ENCODE data around the gene NUBP2.

NUBP2 gene

GRCh38 chr16:1759511-1759910 is 23.2 kb upstream of the NUBP2 start:
- no peak for DNase-seq (ENCODE audit: low spot score)

- no peak for DNase-seq (ENCODE audit: low spot score)
Measured at GRCh38 chr16:1760911-1761310, 21.8 kb upstream of the NUBP2 start.

DNA sequence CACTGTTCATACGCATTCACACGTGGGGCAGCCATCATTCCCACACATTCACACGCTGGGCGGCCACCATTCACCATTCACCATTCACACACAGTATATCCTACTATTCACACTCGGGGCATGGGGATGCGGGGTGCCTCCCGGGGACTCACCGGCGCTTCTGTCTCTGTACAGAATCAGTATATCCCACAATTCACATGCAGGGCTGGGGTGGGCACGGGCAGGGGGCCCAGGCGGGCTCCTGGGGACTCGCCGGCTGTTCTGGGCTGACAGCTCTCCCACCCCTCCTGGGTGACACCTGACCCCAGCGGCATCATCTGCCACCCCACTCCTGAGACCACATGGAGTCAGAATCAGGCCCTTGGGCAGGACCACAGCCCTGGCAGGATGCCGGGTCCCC is 21.0 kb upstream of the NUBP2 start:
- no peak for DNase-seq (ENCODE audit: low spot score)

DNA sequence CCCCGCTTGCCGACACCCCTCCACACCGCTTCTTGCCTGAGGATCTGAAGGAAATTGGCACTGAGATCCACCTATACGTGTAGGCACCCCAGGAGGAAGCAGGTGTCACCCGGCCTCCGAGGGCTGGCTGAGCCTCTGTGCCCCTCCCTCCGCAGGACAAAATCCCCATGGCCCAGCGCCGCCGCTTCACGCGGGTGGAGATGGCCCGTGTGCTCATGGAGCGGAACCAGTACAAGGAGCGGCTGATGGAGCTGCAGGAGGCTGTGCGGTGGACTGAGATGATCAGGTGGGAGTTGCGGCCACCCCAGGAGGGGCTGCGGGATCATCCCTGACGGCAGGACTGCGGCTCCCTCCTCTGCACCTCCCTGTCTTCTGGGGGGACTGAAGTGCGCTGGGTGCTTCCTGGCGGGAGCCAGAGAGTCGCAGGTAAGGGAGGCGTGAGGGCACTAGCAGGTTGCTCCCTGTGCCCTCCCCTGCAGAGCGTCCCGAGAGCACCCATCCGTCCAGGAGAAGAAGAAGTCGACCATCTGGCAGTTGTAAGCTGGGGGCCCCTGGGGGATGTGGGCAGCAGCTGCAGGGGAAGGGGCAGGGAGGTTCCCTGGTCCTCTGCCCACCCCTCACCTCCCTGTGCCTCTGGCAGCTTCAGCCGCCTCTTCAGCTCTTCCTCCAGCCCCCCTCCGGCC is 20.4 kb upstream of the NUBP2 start:
- DNase-seq (ENCODE audit: low spot score): no peak

- DNase-seq (ENCODE audit: low spot score): no peak
Measured at GRCh38 chr16:1762879-1763520, 19.8 kb upstream of the NUBP2 start.

DNA sequence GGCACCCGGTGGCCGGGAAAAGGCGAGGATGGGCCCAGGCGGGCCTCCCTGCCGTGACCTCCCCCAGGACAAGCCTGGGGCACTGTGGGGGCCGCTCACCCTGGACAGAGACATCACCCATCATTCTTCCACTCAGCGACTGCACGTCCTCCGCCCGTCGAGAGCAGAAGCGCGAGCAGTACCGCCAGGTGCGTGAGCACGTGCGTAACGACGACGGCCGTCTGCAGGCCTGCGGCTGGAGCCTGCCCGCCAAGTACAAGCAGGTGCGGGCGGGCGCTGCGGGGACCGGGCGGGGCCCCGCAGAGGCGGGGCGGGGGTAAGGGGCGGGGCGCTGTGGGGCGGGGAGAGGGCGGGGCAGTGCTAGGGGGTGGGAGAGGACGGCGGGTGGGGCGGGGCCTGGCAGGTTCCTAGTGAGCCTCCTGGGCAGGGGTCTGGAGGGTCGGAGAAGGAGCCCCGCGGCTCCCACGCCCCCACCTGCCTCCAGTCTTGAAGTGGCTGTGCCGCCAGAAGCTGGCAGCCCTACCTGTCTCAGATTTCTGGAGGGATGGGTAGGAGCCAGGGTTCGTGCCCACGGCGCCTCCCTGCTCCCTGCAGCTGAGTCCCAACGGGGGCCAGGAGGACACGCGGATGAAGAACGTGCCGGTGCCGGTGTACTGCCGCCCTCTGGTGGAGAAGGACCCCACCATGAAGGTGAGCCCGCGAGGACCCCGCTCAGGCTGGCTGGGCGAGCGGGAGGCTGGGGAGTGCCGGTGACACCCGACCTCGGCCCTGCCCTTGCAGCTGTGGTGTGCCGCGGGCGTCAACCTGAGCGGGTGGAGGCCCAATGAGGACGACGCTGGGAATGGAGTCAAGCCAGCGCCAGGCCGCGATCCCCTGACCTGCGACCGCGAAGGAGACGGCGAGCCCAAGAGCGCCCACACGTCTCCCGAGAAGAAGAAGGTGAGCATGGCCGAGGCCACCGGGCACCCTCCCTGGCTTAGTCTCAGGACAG is 18.9 kb upstream of the NUBP2 start:
- no peak for DNase-seq (ENCODE audit: low spot score)

GRCh38 chr16:1764971-1765370 is 17.8 kb upstream of the NUBP2 start:
- DNase-seq (ENCODE audit: low spot score): no peak

DNA sequence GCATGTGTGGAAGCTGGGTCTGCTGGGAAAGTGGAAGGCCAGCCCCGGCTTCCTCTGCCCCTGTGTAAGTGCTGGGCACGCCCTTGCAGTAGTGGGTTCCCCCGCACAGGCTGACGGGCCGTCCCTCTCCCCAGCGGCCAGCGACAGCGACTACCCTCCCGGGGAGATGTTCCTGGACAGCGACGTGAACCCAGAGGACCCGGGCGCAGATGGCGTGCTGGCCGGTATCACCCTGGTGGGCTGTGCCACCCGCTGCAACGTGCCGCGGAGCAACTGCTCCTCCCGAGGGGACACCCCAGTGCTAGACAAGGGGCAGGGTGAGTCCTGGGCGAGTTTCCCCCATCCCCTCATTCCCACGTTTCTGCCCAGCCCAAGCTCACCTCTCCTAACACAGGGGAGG is 16.9 kb upstream of the NUBP2 start:
- no peak for DNase-seq (ENCODE audit: low spot score)

GRCh38 chr16:1766231-1766630 is 16.5 kb upstream of the NUBP2 start:
- DNase-seq (ENCODE audit: low spot score): no peak

DNA sequence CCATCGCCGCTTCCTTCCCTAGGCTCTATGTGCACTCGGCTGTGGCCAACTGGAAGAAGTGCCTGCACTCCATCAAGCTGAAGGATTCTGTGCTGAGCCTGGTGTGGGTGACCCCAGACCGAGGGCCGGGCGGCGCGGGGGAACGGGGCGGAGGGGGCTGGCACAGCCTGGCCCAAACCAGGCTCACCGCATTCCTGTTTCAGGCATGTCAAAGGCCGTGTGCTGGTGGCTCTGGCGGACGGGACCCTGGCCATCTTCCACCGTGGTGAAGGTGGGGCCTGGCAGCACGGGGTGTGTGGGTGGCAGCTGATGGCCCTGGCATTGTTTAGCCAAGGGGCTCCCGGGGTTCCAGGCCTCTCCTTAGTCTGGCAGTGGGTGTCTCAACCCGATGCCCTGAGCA is 16.1 kb upstream of the NUBP2 start:
- no peak for DNase-seq (ENCODE audit: low spot score)

- DNase-seq (ENCODE audit: low spot score): no peak
Measured at GRCh38 chr16:1767116-1767994, 15.4 kb upstream of the NUBP2 start.

DNA sequence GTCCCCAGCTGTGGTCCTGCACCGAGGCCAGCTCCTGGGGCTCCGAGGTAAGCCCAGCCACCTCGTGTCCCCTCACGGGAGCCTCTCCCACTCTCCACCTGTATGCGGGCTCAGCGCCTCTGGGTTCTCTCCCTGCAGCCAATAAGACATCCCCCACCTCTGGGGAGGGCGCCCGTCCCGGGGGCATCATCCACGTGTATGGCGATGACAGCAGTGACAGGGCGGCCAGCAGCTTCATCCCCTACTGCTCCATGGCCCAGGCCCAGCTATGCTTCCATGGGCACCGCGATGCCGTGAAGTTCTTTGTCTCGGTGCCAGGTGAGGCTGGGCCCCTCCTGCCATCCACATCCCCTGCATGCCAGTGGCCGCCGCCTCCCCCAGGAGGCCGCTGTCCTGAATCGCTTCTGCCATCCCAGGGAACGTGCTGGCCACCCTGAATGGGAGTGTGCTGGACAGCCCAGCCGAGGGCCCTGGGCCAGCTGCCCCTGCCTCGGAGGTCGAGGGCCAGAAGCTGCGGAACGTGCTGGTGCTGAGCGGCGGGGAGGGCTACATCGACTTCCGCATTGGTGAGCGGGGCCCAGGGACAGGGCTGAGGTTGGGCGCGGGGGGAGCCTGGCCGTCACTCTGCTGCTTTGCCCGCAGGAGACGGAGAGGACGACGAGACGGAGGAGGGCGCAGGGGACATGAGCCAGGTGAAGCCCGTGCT is 14.5 kb upstream of the NUBP2 start:
- no peak for DNase-seq (ENCODE audit: low spot score)

- DNase-seq (ENCODE audit: low spot score): no peak
Measured at GRCh38 chr16:1768767-1769401, 13.9 kb upstream of the NUBP2 start.

DNA sequence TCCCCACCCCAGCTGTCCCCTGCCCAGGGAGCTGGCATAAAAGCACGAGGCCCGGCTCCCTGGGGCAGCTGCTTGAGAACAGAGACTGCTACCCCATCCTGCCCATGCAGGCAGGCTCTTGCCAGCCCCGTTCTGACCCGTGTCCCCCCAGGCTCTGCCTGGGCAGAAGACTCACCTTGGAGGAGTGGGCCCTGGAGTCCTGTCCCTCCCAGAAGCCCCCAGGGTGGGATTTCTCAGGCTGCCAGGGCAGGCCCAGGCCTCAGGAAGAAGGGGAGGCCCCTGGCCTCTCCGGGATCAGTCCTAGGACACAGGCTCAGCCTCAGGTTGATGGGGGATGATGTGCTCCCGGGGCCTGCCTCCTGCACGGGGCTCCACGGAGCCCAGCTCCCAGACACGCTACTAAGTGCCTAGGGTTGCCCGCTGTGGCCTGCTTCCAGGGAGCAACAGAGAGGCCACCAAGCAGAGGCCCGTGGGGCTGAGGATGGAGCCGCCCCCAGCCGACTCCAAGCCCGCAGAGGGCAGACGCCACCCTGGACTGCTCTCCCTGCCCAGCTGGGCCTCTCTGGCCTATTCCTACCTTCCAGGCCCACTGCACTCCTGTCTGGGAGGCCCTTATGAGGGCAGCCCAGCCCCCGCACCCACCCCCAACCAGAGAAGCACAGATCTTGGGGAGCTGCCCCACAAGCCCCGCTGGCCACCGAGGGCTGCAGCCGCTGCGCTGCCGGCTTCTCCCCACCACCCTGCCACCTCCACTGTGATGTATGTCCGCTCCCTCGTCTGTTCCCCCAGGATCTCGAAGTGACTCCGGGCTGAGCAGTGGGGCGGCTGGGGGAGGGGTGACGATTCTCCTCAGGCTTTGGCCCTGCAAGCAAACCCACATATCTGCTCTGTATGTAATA is 13.1 kb upstream of the NUBP2 start:
- DNase-seq (ENCODE audit: low spot score): no peak

DNA sequence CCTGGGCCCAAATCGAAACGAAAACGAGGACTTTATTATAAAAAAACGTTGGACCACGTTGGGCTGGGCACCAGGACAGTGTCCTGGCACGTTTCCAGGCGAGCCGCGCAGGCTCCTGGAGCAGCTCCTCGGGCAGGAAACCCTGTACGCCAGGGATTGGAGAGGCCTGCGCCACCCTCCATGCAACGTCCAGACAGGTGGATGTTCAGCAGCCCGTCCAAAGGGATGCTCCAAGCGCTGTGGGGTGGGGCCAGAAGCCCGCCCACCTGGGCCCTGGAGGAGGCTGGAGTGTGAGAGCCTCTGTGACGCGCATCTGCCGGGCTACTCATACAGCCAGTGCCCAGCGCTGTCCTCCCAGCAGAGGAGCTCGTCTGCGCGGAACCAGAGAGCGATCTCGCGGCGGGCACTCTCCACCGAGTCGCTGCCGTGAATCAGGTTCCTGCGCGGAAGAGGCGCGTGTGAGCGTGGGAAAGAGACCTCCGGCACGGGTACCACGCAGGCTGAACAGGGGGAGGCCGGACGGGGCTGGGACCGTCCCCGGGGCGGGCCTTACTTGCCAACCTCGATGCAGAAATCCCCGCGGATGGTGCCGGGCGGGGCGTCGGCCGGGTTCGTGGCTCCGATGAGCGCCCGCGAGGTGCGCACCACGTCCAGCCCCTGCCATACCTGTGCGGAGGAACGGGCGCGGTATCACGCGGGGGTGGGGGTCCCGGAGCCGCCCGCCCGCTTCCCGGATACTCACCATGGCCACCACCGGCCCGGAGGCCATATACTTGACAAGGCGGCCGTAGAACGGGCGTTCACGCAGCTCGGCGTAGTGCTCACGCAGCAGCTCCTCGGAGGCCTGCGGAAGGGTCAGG is 12.2 kb upstream of the NUBP2 start:
- DNase-seq (ENCODE audit: low spot score): peak; percentile 79

DNA sequence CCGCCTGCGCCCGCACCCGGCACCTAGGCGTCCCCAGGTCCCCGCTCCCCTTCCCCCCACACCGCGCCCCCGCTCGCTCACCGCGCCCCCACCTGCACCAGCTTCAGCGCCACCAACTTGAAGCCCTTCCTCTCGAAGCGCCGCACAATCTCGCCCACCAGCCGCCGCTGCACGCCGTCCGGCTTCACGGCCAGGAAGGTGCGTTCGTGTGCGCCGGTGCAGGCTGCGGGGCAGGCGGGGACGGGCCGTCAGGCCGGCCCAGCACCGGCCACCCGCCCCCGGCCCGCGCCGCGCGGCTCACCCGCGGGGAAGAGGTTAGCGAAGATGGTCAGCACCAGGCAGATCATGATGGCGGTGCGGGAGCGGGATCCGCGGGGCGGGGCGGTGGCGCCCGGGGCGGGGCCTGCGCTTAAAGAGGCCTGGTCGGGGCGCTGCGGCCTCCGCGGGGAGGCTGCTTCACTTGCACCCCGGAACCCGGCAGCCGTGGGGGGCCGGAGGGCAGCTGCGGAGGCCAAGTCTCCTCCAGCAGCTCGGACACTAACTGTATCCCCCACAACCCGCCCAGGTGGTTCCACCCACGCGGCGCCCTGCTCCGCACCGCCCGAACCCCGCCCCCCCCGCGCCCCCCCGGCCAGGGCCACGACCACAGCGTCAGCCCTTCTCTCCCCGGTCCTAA is 11.4 kb upstream of the NUBP2 start, which contains the start of gene NME3:
Gene NME3 (minus strand): TSS at position 356 of the 676 bp plus-strand sequence. CDS start 9 bp downstream, at position 347.
- DNase-seq (ENCODE audit: low spot score): peak; percentile 92

GRCh38 chr16:1771864-1772361 is 10.8 kb upstream of the NUBP2 start:
- no peak for DNase-seq (ENCODE audit: low spot score)
